IPS DF 4.7 (cell line): ENCODE data around the gene ERC1.
"Not testable (repeated sequence)": the region's sequence is repeated elsewhere in the genome, so short reads cannot be mapped to it uniquely, and the experiment has no call there.

Source experiments
- DNase-seq: peaks from one replicate; pipeline ENCODE4 v3.0.0-alpha.2; 2013; ENCODE audit warnings: low spot score; ENCODE audit errors: extremely low read depth

ERC1 gene

GRCh38 chr12:1073652-1074051, 82.6 kb downstream of the ERC1 start:
- DNase-seq = no peak

- DNase-seq = no peak
Observed at GRCh38 chr12:1077036-1077803, 86.2 kb downstream of the ERC1 start.

GRCh38 chr12:1078002-1078401, 87.0 kb downstream of the ERC1 start:
- no peak for DNase-seq

GRCh38 chr12:1080520-1081223, 89.6 kb downstream of the ERC1 start:
- no peak for DNase-seq

- DNase-seq = no peak
Observed at GRCh38 chr12:1083151-1083888, 92.3 kb downstream of the ERC1 start.

DNA sequence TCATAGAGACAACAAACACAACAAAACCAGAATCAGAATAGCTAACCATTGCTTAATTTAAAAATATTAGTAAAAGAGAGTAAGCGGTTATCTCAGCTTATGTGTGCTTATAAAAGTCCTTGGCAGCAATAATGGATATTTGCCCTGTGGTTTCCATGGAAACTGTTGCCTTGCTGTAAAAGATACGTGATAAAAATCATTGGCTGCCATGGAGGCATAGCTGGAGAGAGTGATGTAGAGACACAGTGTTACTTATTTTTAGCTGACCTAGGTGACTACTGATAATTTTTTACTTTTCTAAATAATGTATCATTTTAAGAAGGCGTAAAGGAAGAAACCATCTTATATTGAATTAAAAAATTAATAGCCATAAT, 92.9 kb downstream of the ERC1 start:
- DNase-seq = no peak

DNA sequence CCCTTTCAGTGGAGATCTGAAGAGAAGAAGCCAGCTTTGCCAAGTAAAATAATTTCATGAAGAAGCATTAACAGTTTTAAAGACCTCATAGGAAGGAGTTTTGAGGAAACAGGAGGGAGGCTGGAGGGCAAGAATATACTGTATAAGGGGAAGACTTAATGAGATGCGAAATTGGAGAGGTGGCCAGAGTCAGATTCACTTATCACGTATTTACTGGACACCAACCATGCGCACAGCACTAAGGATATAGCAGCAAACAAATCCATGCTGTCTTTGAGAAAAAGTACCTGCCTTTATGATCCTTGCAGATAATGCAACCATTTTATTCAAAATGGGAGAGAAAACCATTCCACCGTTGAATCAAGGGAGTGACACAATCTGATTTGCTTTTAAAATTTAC, 100.3 kb downstream of the ERC1 start:
- DNase-seq = no peak

- DNase-seq = peak; percentile 46
Observed at GRCh38 chr12:1093166-1093751, 102.2 kb downstream of the ERC1 start.

- DNase-seq = no peak
Observed at GRCh38 chr12:1094714-1095113, 103.7 kb downstream of the ERC1 start.

- DNase-seq = no peak
Observed at GRCh38 chr12:1099158-1099557, 108.1 kb downstream of the ERC1 start.

DNA sequence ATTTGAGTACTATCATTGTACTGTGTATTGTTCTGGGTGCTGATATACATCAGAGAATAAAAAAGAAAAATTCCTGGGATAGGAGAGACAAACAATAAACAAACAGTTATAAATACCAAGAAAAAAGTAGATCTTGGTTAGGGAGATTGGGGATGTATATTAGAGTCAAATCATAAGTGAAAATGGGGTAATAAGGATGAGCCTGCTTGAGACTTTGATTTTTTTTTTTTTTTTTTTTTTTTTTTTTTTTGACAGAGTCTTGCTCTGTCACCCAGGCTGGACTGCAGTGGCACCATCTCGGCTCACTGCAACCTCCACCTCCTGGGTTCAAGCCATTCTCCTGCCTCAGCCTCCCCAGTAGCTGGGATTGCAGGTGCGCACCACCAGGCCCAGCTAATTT, 108.6 kb downstream of the ERC1 start:
- DNase-seq = not testable (repeated sequence)

DNA sequence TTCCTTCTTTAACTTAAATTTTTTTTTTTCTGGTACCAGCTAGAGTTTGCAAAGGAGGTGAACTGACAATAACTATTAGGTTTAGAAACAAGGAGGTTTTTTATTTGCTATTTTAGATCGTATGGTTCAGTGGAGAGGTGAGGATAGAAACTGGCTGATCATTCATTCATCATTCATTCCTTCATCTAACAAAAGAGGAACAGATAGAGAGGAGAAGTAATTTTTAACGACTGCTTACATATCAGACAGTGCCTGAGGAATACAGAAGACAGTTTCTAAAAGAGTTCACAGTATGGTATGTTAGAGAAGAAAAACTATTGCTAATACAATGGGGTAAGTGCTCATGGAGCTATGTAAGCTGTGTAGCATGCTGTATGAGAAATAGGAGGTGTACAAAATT, 111.1 kb downstream of the ERC1 start:
- no peak for DNase-seq

GRCh38 chr12:1102791-1103450, 111.9 kb downstream of the ERC1 start:
- no peak for DNase-seq

GRCh38 chr12:1103632-1104031, 112.6 kb downstream of the ERC1 start:
- DNase-seq = no peak

DNA sequence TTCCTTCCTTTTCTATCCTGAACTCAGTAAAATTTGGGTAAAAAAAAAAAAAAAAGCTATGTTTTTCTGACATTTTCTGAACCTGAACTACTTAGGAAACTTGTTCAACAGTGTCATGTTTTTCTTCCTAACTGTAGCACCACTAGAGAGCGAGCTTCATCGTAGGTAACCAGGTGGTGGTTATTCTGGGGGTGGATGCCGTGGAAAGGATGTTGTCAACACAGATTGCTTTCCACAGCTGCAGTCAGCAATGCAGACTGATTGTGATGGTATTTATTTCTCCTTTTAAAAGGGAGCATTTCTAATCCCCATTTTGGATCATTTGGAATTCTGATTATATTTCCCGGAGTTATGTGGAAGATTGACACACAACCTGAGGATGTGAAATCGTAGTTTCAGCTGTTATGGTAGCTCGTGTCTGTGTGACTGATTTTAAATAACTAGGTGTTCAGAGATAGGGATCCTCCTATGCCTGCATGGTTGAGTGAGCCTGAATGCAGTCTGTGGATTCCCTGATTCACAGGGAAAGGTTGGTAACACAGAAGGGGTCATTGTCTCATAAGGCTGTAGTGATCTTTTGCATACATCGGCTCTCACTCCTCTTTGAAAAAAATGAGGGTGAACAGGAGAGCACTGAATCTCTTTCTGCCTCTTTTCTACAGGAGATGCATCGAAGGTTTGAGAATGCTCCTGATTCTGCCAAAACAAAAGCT, 113.2 kb downstream of the ERC1 start:
- DNase-seq = no peak

GRCh38 chr12:1107669-1108068, 116.6 kb downstream of the ERC1 start:
- no peak for DNase-seq

GRCh38 chr12:1108276-1108675, 117.3 kb downstream of the ERC1 start:
- DNase-seq = no peak

- no peak for DNase-seq
Observed at GRCh38 chr12:1115484-1116231, 124.6 kb downstream of the ERC1 start.

DNA sequence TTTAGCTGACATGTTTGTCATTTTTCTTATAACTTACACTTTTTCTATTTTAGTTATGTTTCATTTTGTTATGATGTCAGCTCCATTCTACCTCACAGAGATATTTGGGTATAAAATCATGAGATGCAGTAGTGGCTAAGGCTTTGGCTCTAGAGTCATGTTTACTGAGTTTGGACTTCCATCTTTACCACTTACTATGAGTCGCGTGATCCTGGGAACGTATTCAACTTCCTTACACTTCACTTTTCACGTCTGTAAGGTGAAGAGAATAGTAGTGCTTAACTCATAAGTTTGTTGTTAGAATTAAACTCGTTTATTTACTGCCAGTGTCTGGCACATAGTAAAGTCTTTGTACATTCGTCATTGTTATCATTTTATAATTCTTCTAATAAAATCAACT, 126.3 kb downstream of the ERC1 start:
- no peak for DNase-seq

- DNase-seq = peak; percentile 38
Observed at GRCh38 chr12:1117970-1118563, 127.0 kb downstream of the ERC1 start.
